Measurements from ENCODE around the gene KLK4.

Gene KLK4

DNA sequence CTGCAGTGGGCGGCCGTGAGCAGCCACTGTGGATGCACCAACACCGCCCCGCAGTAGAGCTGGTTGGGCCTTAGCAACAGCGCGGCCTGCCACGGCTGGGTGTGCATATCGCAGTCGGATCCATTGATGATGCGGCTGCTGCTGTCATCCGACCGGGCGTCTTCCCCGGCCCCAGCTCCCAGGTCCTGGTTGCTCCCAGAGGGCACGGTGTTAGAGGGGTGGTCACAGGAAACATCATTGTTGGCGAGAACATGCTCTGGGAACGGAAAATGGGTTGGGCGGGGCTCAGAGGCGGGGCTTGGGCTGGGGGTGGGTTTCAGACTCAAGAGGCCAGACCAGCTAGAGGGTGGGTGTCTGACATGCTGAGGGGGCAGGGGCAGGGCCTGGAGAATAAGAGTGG lies 38.7 kb upstream of the KLK4 start:
- Histone ChIP-seq H3K4me1 (no peaks in the 10 kb centered on the region), H3K9me3 (ENCODE audit: control insufficient read depth, low read length) (no peaks in the 10 kb centered on the region), H3K4me3 (ENCODE audit: low read depth, low read length) (no peak overlapping the region), H3K27me3 (ENCODE audit: control insufficient read depth, insufficient read depth, low read length) (no peaks in the 10 kb centered on the region), H3K9ac (no peak overlapping the region), H3K27ac (no peak overlapping the region), H2AFZ (no peak overlapping the region), H3K79me2 (no peaks in the 10 kb centered on the region), H3K36me3 (ENCODE audit: control insufficient read depth, insufficient read depth, low read length) (no peaks in the 10 kb centered on the region), H3K4me2 (ENCODE audit: low read length) (no peak overlapping the region)
- TF ChIP-seq CTCF (IDR thresholded peaks at IDR 0.05): no peak

DNA sequence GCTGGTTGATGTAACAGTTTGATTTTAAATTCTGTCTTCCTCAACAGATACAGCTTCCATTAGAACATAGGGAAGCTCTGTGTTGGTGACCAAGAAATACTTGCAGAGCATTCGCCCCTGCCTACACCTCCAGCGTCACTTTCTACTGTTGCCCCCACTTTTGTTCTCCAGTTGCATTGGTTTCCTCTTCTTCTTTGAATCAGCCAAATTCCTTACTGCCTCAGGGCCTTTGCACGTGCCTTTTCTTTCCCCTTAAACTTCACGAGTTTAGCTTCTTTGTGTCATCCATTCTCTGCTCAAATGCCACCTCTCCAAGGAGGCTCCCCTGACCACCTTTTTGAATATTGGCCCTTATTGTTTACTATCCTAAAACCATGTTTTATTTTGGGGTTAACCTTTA lies 35.9 kb upstream of the KLK4 start:
- Histone ChIP-seq H2AFZ (no peak overlapping the region), H3K27me3 (ENCODE audit: control insufficient read depth, insufficient read depth, low read length) (no peaks in the 10 kb centered on the region), H3K27ac (no peak overlapping the region), H3K9me3 (ENCODE audit: control insufficient read depth, low read length) (no peaks in the 10 kb centered on the region), H3K4me1 (no peaks in the 10 kb centered on the region), H3K36me3 (ENCODE audit: control insufficient read depth, insufficient read depth, low read length) (no peaks in the 10 kb centered on the region), H3K4me2 (ENCODE audit: low read length) (no peak overlapping the region), H3K9ac (no peak overlapping the region), H3K4me3 (ENCODE audit: low read depth, low read length) (no peak overlapping the region), H3K79me2 (no peaks in the 10 kb centered on the region)
- no peak for TF ChIP-seq CTCF (IDR thresholded peaks at IDR 0.05)

- H3K27ac ChIP-seq: no peak overlapping the region
- H3K36me3 ChIP-seq (ENCODE audit: control insufficient read depth, insufficient read depth, low read length): no peaks in the 10 kb centered on the region
- H3K4me1 ChIP-seq: no peaks in the 10 kb centered on the region
- H3K9me3 ChIP-seq (ENCODE audit: control insufficient read depth, low read length): no peaks in the 10 kb centered on the region
- no peak overlapping the region for H3K9ac ChIP-seq
- H3K79me2 ChIP-seq: no peaks in the 10 kb centered on the region
- no peak overlapping the region for H3K4me3 ChIP-seq (ENCODE audit: low read depth, low read length)
- H3K27me3 ChIP-seq (ENCODE audit: control insufficient read depth, insufficient read depth, low read length): no peaks in the 10 kb centered on the region
- H2AFZ ChIP-seq: no peak overlapping the region
- TF ChIP-seq CTCF (IDR thresholded peaks at IDR 0.05): no peak
- no peak overlapping the region for H3K4me2 ChIP-seq (ENCODE audit: low read length)
Measured at GRCh38 chr19:50944795-50945194, 33.6 kb upstream of the KLK4 start.

DNA sequence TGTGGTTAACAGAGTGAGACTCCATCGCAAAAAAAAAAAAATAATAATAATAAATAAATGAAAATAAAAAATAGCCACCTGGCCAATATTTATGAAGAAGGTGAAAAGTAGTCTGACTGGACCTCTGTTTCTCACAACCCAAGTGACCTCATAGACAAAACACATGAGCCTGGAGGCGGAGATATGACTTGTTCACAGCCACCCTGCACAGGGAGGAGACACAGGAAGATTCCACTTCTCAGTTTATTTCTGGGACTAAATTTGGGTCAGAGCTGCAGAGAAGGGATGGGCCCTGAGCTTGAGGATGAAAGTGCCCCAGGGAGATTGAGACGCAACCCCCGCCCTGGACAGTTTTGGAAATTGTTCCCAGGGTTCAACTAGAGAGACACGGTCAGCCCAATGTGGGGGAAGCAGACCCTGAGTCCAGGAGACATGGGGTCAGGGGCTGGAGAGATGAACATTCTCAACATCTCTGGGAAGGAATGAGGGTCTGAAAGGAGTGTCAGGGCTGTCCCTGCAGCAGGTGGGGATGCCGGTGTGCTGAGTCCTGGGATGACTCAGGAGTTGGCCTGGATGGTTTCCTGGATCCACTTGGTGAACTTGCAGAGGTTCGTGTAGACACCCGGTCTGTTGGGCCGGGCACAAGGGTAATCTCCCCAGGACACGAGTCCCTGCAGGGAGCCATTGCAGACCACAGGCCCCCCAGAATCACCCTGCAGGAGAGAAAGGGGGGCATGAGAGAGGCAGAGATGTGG lies 32.1 kb upstream of the KLK4 start:
- no peak overlapping the region for H2AFZ ChIP-seq
- H3K9ac ChIP-seq: no peak overlapping the region
- no peak overlapping the region for H3K27ac ChIP-seq
- H3K4me3 ChIP-seq (ENCODE audit: low read depth, low read length): no peak overlapping the region
- H3K79me2 ChIP-seq: no peaks in the 10 kb centered on the region
- H3K27me3 ChIP-seq (ENCODE audit: control insufficient read depth, insufficient read depth, low read length): no peaks in the 10 kb centered on the region
- no peaks in the 10 kb centered on the region for H3K4me1 ChIP-seq
- no peak for TF ChIP-seq CTCF (IDR thresholded peaks at IDR 0.05)
- no peak overlapping the region for H3K4me2 ChIP-seq (ENCODE audit: low read length)
- H3K9me3 ChIP-seq (ENCODE audit: control insufficient read depth, low read length): no peaks in the 10 kb centered on the region
- H3K36me3 ChIP-seq (ENCODE audit: control insufficient read depth, insufficient read depth, low read length): no peaks in the 10 kb centered on the region

GRCh38 chr19:50939596-50939995 lies 28.4 kb upstream of the KLK4 start:
- no peak overlapping the region for H3K4me2 ChIP-seq (ENCODE audit: low read length)
- no peaks in the 10 kb centered on the region for H3K79me2 ChIP-seq
- no peak overlapping the region for H3K27ac ChIP-seq
- H3K27me3 ChIP-seq (ENCODE audit: control insufficient read depth, insufficient read depth, low read length): no peaks in the 10 kb centered on the region
- no peaks in the 10 kb centered on the region for H3K36me3 ChIP-seq (ENCODE audit: control insufficient read depth, insufficient read depth, low read length)
- H3K4me3 ChIP-seq (ENCODE audit: low read depth, low read length): no peak overlapping the region
- H2AFZ ChIP-seq: no peak overlapping the region
- no peak for TF ChIP-seq CTCF (IDR thresholded peaks at IDR 0.05)
- no peak overlapping the region for H3K9ac ChIP-seq
- no peaks in the 10 kb centered on the region for H3K9me3 ChIP-seq (ENCODE audit: control insufficient read depth, low read length)
- H3K4me1 ChIP-seq: no peaks in the 10 kb centered on the region
